Activated CD4-positive, alpha-beta T cell treated with anti-CD3 and anti-CD28 coated beads, Interleukin-2, amount 10 ng/mL, durations not matched to agents 24 days and 14 days (primary cell): ENCODE measurements around the gene PDAP1. TPM values are rescaled to one million over a fixed set of nuclear protein-coding genes. Genes with fewer than 3 reads are reported as not detected.
"Not testable (repeated sequence)": the region's sequence is repeated elsewhere in the genome, so short reads cannot be mapped to it uniquely, and the experiment has no call there.

ENCODE experiments used
- DNase-seq: peaks from one replicate; pipeline ENCODE4 v3.0.0; 2022
- H3K27ac Mint-ChIP-seq: one replicate; pipeline ENCODE4 v1.8.0; 2022; ENCODE audit warnings: mild to moderate bottlenecking, mixed read lengths
- H3K27me3 Mint-ChIP-seq: one replicate; pipeline ENCODE4 v1.8.0; 2022; ENCODE audit warnings: mixed read lengths
- H3K36me3 Mint-ChIP-seq: one replicate; pipeline ENCODE4 v1.8.0; 2022; ENCODE audit warnings: low read depth, mild to moderate bottlenecking, mixed read lengths
- H3K4me1 Mint-ChIP-seq: one replicate; pipeline ENCODE4 v1.8.0; 2021; ENCODE audit warnings: mixed read lengths
- H3K4me3 Mint-ChIP-seq: one replicate; pipeline ENCODE4 v1.8.0; 2022; ENCODE audit warnings: mild to moderate bottlenecking, moderate library complexity, mixed read lengths
- H3K9me3 Mint-ChIP-seq: one replicate; pipeline ENCODE4 v1.8.0; 2021; ENCODE audit warnings: mixed read lengths
- intact Hi-C: fragments of 100-400 bp; cut with micrococcal nuclease; formaldehyde crosslinking; loops from one replicate; pipeline ENCODE4 v1.15.1; 2023
- total RNA-seq: library from RNA; stranded (reverse); gene quantifications from 2 replicates; pipeline ENCODE4 v1.2.3, GENCODE V29; 2022

Gene PDAP1
- total RNA-seq, 1 donor from 2014 or later: 167 TPM

- H3K4me3 Mint-ChIP-seq: no peak overlapping the region
- no peaks in the 10 kb centered on the region for H3K4me1 Mint-ChIP-seq
- no peak overlapping the region for H3K27ac Mint-ChIP-seq
- H3K9me3 Mint-ChIP-seq: no peaks in the 10 kb centered on the region
- peaks cover 46% of the 10 kb centered on the region for H3K36me3 Mint-ChIP-seq
- DNase-seq: no peak
- H3K27me3 Mint-ChIP-seq: no peaks in the 10 kb centered on the region
- intact Hi-C loops: no loop called here
These were observed 50.5 kb downstream of the PDAP1 start for GRCh38 chr7:99357701-99358490.

GRCh38 chr7:99355098-99355497 is 53.3 kb downstream of the PDAP1 start:
- no peak for DNase-seq
- H3K27ac Mint-ChIP-seq: no peak overlapping the region
- intact Hi-C loops: no loop called here
- H3K27me3 Mint-ChIP-seq: no peaks in the 10 kb centered on the region
- peaks cover 47% of the 10 kb centered on the region for H3K36me3 Mint-ChIP-seq
- H3K9me3 Mint-ChIP-seq: no peaks in the 10 kb centered on the region
- H3K4me3 Mint-ChIP-seq: no peak overlapping the region
- no peaks in the 10 kb centered on the region for H3K4me1 Mint-ChIP-seq

- Mint-ChIP-seq H3K4me3 (no peak overlapping the region), H3K4me1 (no peaks in the 10 kb centered on the region), H3K27ac (no peak overlapping the region), H3K36me3 (peaks cover 40% of the 10 kb centered on the region), H3K9me3 (no peaks in the 10 kb centered on the region), H3K27me3 (no peaks in the 10 kb centered on the region)
- intact Hi-C loops: no loop called here
- DNase-seq: no peak
These were observed 56.1 kb downstream of the PDAP1 start for GRCh38 chr7:99352247-99352646.

DNA sequence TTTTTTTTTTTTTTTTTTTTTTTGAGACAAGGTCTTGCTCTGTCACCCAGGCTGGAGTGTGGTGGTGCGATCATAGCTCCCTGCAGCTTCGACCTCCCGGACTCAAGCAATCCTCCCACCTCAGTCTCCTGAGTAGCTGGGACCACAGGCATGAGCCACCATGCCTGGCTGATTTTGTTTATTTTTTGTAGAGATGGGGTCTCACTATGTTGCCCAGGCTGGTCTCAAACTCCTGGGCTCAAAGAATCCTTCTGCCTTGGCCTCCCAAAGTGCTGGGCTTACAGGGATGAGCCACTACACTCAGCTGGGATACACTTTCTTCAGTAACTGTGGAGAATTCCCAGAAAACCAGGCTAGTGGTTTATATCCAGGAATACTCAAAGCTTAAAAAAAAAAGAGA is 57.8 kb downstream of the PDAP1 start:
- intact Hi-C loops: not testable (repeated sequence)

More for the DNA sequence above, 57.8 kb downstream of the PDAP1 start:
- not testable (repeated sequence) for H3K4me1 Mint-ChIP-seq, H3K27me3 Mint-ChIP-seq, H3K4me3 Mint-ChIP-seq, H3K27ac Mint-ChIP-seq, DNase-seq, H3K9me3 Mint-ChIP-seq
- H3K36me3 Mint-ChIP-seq: peaks cover 36% of the 10 kb centered on the region

Other genes starting within 250 kb of the PDAP1 start
- not detected in 2 replicates for gene KPNA7, start 200.5 kb downstream of the PDAP1 start, total RNA-seq
- gene MYH16, start 135.8 kb downstream of the PDAP1 start, total RNA-seq: not detected in 2 replicates
- gene ARPC1A, start 82.7 kb downstream of the PDAP1 start, total RNA-seq: 76.0 and 80.8 TPM in 2 replicates
- 248 and 250 TPM in 2 replicates for gene ARPC1B, start 33.9 kb downstream of the PDAP1 start, total RNA-seq
- 136 and 147 TPM in 2 replicates for gene BUD31, start 372 bp upstream of the PDAP1 start, total RNA-seq
- 10.5 and 10.7 TPM in 2 replicates for gene PTCD1, start 30.2 kb upstream of the PDAP1 start, total RNA-seq
- gene CPSF4, start 30.3 kb upstream of the PDAP1 start, total RNA-seq: 83.5 and 89.0 TPM in 2 replicates
- 380 and 393 TPM in 2 replicates for gene ATP5MF, start 57.6 kb upstream of the PDAP1 start, total RNA-seq
- gene ZNF789, start 64.3 kb upstream of the PDAP1 start, total RNA-seq: 22.6 and 23.6 TPM in 2 replicates
- gene ZNF394, start 91.7 kb upstream of the PDAP1 start, total RNA-seq: 38.1 and 38.7 TPM in 2 replicates
- 7.2 TPM in 2 replicates for gene ZKSCAN5, start 96.1 kb upstream of the PDAP1 start, total RNA-seq
- gene FAM200A, start 143.5 kb upstream of the PDAP1 start, total RNA-seq: 4.7 and 5.8 TPM in 2 replicates
- gene ZNF655, start 150.0 kb upstream of the PDAP1 start, total RNA-seq: 76.2 and 76.4 TPM in 2 replicates
- gene TMEM225B, start 189.7 kb upstream of the PDAP1 start, total RNA-seq: 0.50 and 0.61 TPM in 2 replicates
- gene ZSCAN25, start 208.3 kb upstream of the PDAP1 start, total RNA-seq: 29.4 and 30.0 TPM in 2 replicates